NCI-H460 (cell line): Measurements from ENCODE around the gene DNAI4. TPM values are rescaled to one million over a fixed set of nuclear protein-coding genes. Genes with fewer than 3 reads are reported as not detected.
"Not testable (repeated sequence)": the region's sequence is repeated elsewhere in the genome, so short reads cannot be mapped to it uniquely, and the experiment has no call there.

ENCODE experiments used
- DNase-seq: peaks from one replicate; pipeline ENCODE4 v3.0.0-alpha.2; 2016; ENCODE audit warnings: low read depth; ENCODE audit errors: extremely low read depth
- polyA plus RNA-seq: library from polyadenylated mRNA; depleted of rRNA; stranded (reverse); fragments of >200 nt; gene quantifications from 2 replicates; pipeline ENCODE4 v1.2.3, GENCODE V29; 2014; cell fraction: nucleus; rRNA removed
- total RNA-seq: library from RNA; depleted of rRNA; stranded (reverse); fragments of >200 nt; shearing (Covaris generic); gene quantifications from 2 replicates; pipeline ENCODE4 v1.2.3, GENCODE V29; 2014; rRNA removed

Gene DNAI4
- 2.3 and 2.9 TPM in 2 replicates for total RNA-seq
- 10.7 and 13.0 TPM in 2 replicates for polyA plus RNA-seq

GRCh38 chr1:66924756-66925557 lies at the start of gene DNAI4, which contains the start of gene MIER1:
Gene DNAI4 (minus strand): TSS chr1:66924856. CDS start chr1:66924831, 25 bp downstream.
Gene MIER1 (plus strand): TSS chr1:66924990. CDS start chr1:66925029, 39 bp downstream.
- DNase-seq, result peak; percentile 96

- DNase-seq, result no peak
Measured at GRCh38 chr1:66968574-66968973, 43.9 kb upstream of the DNAI4 start.

GRCh38 chr1:66966188-66966873 lies 41.7 kb upstream of the DNAI4 start:
- not testable (repeated sequence) for DNase-seq

GRCh38 chr1:66957938-66958337 lies 33.3 kb upstream of the DNAI4 start:
- DNase-seq, result no peak

GRCh38 chr1:66954208-66954607 lies 29.6 kb upstream of the DNAI4 start:
- no peak for DNase-seq

- no peak for DNase-seq
Measured at GRCh38 chr1:66951513-66951912, 26.9 kb upstream of the DNAI4 start.

- no peak for DNase-seq
Measured at GRCh38 chr1:66947267-66947666, 22.6 kb upstream of the DNAI4 start.

GRCh38 chr1:66945316-66945715 lies 20.7 kb upstream of the DNAI4 start:
- no peak for DNase-seq

GRCh38 chr1:66944330-66945274 lies 19.9 kb upstream of the DNAI4 start:
- no peak for DNase-seq

- DNase-seq, result no peak
Measured at GRCh38 chr1:66943361-66943969, 18.8 kb upstream of the DNAI4 start.

GRCh38 chr1:66940981-66941380 lies 16.3 kb upstream of the DNAI4 start:
- no peak for DNase-seq

- DNase-seq, result no peak
Measured at GRCh38 chr1:66938613-66939012, 14.0 kb upstream of the DNAI4 start.

- DNase-seq, result no peak
Measured at GRCh38 chr1:66937529-66938234, 13.0 kb upstream of the DNAI4 start.

- no peak for DNase-seq
Measured at GRCh38 chr1:66933887-66934700, 9.4 kb upstream of the DNAI4 start.

GRCh38 chr1:66932291-66932690 lies 7.6 kb upstream of the DNAI4 start:
- no peak for DNase-seq

- DNase-seq, result no peak
Measured at GRCh38 chr1:66931590-66931989, 6.9 kb upstream of the DNAI4 start.

GRCh38 chr1:66930823-66931174 lies 6.1 kb upstream of the DNAI4 start:
- no peak for DNase-seq

GRCh38 chr1:66929999-66930822 lies 5.6 kb upstream of the DNAI4 start:
- DNase-seq, result peak; percentile 91
